ENCODE results near the gene NDUFB6. TPM values are rescaled to one million over a fixed set of nuclear protein-coding genes. Genes with fewer than 3 reads are reported as not detected.

NDUFB6 gene
- total and polyA plus RNA-seq, 2 donors (not counting 1 experiment from before 2014, with no cell fraction given), result 35.5 to 60.9 TPM

DNA sequence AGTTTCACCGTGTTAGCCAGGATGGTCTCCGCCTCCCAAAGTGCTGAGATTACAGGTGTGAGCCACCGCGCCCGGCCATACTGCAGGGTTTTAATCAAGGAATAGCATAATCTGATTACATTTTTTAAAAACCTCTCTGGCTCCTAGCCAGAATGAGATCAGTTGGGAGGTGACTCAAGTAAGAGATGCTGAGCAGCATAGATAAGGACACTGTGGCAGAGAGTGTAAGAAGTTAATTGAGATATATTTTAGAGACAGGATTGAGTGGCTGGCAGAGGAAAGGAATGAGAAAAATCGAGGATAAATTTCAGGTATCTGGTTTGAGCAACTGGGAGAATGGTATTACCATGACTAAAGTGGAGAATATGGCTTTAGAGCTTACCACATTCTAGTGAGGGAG lies 39.6 kb downstream of the NDUFB6 start:
- H3K9ac ChIP-seq (ENCODE audit: insufficient read depth, low read length), result no peak overlapping the region
- H3K9me3 ChIP-seq (ENCODE audit: control insufficient read depth, insufficient read depth, low read depth, low read length), result no peaks in the 10 kb centered on the region
- peak in 1 of 2 donors; percentile 6 for DNase-seq (ENCODE audit: low read depth in 2 of 2)
- H3K4me1 ChIP-seq (ENCODE audit: control insufficient read depth, extremely low read depth, insufficient read depth, low read length), result no peaks in the 10 kb centered on the region
- no peak overlapping the region for H2AFZ ChIP-seq (ENCODE audit: low read length)
- H3K4me2 ChIP-seq (ENCODE audit: extremely low read depth, insufficient read depth, low read length), result no peak overlapping the region
- no peak overlapping the region for H3K4me3 ChIP-seq (replicated peaks in 1 of 4; ENCODE audit: control extremely low read depth in 1 of 4, insufficient read depth in 1 of 4, low read depth in 3 of 4, low read length in 4 of 4)
- H3K27me3 ChIP-seq (ENCODE audit: control insufficient read depth, insufficient read depth, low read length), result no peaks in the 10 kb centered on the region
- H4K20me1 ChIP-seq (ENCODE audit: control insufficient read depth, extremely low read depth, insufficient read depth, low read length), result no peaks in the 10 kb centered on the region
- H3K27ac ChIP-seq (ENCODE audit: insufficient read depth, low read length), result no peak overlapping the region
- no peaks in the 10 kb centered on the region for H3K36me3 ChIP-seq (ENCODE audit: control insufficient read depth, insufficient read depth, low read length)
- TF ChIP-seq, protein P1, sequence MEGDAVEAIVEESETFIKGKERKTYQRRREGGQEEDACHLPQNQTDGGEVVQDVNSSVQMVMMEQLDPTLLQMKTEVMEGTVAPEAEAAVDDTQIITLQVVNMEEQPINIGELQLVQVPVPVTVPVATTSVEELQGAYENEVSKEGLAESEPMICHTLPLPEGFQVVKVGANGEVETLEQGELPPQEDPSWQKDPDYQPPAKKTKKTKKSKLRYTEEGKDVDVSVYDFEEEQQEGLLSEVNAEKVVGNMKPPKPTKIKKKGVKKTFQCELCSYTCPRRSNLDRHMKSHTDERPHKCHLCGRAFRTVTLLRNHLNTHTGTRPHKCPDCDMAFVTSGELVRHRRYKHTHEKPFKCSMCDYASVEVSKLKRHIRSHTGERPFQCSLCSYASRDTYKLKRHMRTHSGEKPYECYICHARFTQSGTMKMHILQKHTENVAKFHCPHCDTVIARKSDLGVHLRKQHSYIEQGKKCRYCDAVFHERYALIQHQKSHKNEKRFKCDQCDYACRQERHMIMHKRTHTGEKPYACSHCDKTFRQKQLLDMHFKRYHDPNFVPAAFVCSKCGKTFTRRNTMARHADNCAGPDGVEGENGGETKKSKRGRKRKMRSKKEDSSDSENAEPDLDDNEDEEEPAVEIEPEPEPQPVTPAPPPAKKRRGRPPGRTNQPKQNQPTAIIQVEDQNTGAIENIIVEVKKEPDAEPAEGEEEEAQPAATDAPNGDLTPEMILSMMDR (conservative IDR thresholded peaks at IDR 0.05 in 1 of 2, IDR thresholded peaks at IDR 0.05 in 1 of 2; ENCODE audit: low read depth in 1 of 2, low read length in 2 of 2), result no peak
- TF ChIP-seq EZH2 (IDR thresholded peaks at IDR 0.05; ENCODE audit: low read length, missing control alignments), result no peak
- no peaks in the 10 kb centered on the region for H3K79me2 ChIP-seq (ENCODE audit: control insufficient read depth, insufficient read depth, low read length)

DNA sequence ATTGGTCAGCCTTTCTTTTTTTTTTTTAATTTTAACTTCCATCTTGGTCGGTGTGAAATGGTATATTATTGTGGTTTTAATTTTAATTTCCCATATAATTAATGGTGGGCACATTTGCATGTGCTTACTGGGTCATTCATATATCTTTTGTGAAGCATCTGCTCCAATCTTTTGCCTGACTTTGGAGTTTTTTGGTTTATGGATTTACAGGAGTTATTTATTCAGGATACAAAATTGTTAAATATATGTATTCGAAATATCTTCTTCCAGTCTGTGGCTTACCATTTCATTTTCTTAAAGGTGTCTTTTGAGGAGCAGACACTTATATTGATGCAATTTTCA lies 46.3 kb downstream of the NDUFB6 start:
- Histone ChIP-seq H3K9ac (ENCODE audit: insufficient read depth, low read length) (no peak overlapping the region), H3K4me3 (replicated peaks in 1 of 4; ENCODE audit: control extremely low read depth in 1 of 4, insufficient read depth in 1 of 4, low read depth in 3 of 4, low read length in 4 of 4) (peak overlapping the region; percentile 57 to 93 (median 87)), H3K79me2 (ENCODE audit: control insufficient read depth, insufficient read depth, low read length) (peaks cover 14% of the 10 kb centered on the region), H3K27me3 (ENCODE audit: control insufficient read depth, insufficient read depth, low read length) (no peaks in the 10 kb centered on the region), H3K27ac (ENCODE audit: insufficient read depth, low read length) (peak overlapping the region; percentile 55), H4K20me1 (ENCODE audit: control insufficient read depth, extremely low read depth, insufficient read depth, low read length) (no peaks in the 10 kb centered on the region), H3K36me3 (ENCODE audit: control insufficient read depth, insufficient read depth, low read length) (no peaks in the 10 kb centered on the region), H3K9me3 (ENCODE audit: control insufficient read depth, insufficient read depth, low read depth, low read length) (no peaks in the 10 kb centered on the region), H3K4me2 (ENCODE audit: extremely low read depth, insufficient read depth, low read length) (peak overlapping the region; percentile 79), H2AFZ (ENCODE audit: low read length) (peak overlapping the region; percentile 15), H3K4me1 (ENCODE audit: control insufficient read depth, extremely low read depth, insufficient read depth, low read length) (no peaks in the 10 kb centered on the region)
- DNase-seq (ENCODE audit: low read depth in 2 of 2), result no peak
- TF ChIP-seq EZH2 (IDR thresholded peaks at IDR 0.05; ENCODE audit: low read length, missing control alignments), result no peak
- TF ChIP-seq, protein P1 (conservative IDR thresholded peaks at IDR 0.05 in 1 of 2, IDR thresholded peaks at IDR 0.05 in 1 of 2; ENCODE audit: low read depth in 1 of 2, low read length in 2 of 2), result no peak

DNA sequence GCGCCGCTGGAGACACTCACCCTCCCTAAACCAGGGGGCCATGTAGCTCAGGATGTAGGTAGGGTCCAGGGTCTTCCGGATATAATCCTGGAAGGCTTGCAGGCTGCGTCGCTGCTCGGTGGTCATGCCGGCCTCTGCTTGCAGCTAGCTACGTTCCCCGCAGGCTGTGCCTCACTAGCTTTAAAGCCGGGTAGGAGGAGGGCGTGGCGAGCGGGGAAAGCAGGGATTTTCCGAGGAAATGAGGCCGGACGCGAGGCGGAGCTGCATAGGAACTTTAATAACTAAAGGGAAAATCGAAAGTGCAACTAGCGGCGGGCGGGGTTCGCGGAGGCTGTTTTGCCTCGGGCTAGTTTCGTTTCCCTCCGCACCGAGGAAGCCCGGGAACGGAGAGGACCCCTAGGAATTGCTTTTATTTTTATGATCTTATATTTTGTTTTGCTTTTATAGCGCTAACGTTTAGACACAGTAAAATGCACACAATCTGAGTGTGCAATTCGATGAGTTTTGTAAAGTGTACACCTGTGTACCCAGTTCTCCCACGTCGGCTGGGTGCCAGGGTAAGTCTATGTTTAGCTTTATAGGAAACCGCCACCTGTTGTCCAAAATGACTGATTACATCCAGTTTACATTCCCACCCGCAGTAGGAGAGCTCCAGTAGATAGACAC lies 46.8 kb downstream of the NDUFB6 start, which contains the start of gene RIGI:
TSS of gene RIGI (minus strand) at position 156 of the 666 bp plus-strand sequence. CDS start at position 126, 30 bp downstream.
- Histone ChIP-seq H3K9ac (ENCODE audit: insufficient read depth, low read length) (peak within 1 kb of the TSS; percentile 44), H2AFZ (ENCODE audit: low read length) (peak within 1 kb of the TSS; percentile 82), H3K4me1 (ENCODE audit: control insufficient read depth, extremely low read depth, insufficient read depth, low read length) (no peaks in the 10 kb centered on the region), H3K27me3 (ENCODE audit: control insufficient read depth, insufficient read depth, low read length) (no peaks in the 10 kb centered on the region), H3K4me2 (ENCODE audit: extremely low read depth, insufficient read depth, low read length) (peak within 1 kb of the TSS; percentile 79), H3K27ac (ENCODE audit: insufficient read depth, low read length) (peak within 1 kb of the TSS; percentile 55), H4K20me1 (ENCODE audit: control insufficient read depth, extremely low read depth, insufficient read depth, low read length) (no peaks in the 10 kb centered on the region), H3K4me3 (replicated peaks in 1 of 4; ENCODE audit: control extremely low read depth in 1 of 4, insufficient read depth in 1 of 4, low read depth in 3 of 4, low read length in 4 of 4) (peak within 1 kb of the TSS; percentile 57 to 93 (median 87)), H3K36me3 (ENCODE audit: control insufficient read depth, insufficient read depth, low read length) (no peaks in the 10 kb centered on the region), H3K79me2 (ENCODE audit: control insufficient read depth, insufficient read depth, low read length) (peaks cover 14% of the 10 kb centered on the region), H3K9me3 (ENCODE audit: control insufficient read depth, insufficient read depth, low read depth, low read length) (no peaks in the 10 kb centered on the region)
- DNase-seq (ENCODE audit: low read depth in 2 of 2), result peak; percentile 93
- TF ChIP-seq, protein P1 (conservative IDR thresholded peaks at IDR 0.05 in 1 of 2, IDR thresholded peaks at IDR 0.05 in 1 of 2; ENCODE audit: low read depth in 1 of 2, low read length in 2 of 2), result peak; percentile 16 to 19
- no peak for TF ChIP-seq EZH2 (IDR thresholded peaks at IDR 0.05; ENCODE audit: low read length, missing control alignments)

Measured in fibroblast of lung (primary cell).